ENCODE results near the gene NDUFAF8.

DNA sequence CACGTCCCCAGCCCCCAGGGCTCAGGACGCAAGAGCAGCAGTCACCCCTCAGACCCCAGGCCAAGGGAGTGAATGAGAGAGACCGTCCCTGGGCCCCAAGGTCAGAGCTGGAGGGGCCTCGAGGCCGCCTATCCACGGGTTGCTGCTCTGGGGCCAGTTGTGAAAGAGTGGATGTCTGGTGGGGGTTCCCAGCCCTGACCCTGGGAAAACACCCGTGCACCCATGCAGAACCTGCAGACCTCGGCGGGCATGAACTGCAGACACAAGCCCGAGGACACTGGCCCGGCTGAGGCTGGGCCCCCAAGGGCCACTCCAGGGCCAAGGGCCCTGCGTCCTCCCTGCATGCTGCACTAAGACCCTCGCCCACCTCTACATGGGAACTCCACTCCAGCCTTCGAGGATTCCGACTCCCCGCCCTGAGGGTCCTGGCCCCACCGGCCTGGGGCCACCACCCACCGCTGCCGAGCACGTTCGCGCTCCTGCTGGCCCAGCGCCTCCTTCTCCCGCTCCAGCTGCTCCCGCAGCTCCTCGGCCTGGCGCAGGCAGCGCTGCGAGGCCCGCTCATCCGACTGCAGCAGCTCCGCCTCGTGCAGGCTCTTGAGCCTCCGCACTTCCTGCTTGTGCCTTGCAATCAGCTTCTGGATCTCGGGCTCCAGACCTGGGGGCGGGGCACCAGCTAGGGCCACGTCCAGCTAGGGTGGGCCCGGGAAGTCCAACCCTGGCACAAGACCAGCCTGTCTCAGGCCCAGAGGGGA, 45.5 kb upstream of the NDUFAF8 start:
- TF ChIP-seq, protein P1, sequence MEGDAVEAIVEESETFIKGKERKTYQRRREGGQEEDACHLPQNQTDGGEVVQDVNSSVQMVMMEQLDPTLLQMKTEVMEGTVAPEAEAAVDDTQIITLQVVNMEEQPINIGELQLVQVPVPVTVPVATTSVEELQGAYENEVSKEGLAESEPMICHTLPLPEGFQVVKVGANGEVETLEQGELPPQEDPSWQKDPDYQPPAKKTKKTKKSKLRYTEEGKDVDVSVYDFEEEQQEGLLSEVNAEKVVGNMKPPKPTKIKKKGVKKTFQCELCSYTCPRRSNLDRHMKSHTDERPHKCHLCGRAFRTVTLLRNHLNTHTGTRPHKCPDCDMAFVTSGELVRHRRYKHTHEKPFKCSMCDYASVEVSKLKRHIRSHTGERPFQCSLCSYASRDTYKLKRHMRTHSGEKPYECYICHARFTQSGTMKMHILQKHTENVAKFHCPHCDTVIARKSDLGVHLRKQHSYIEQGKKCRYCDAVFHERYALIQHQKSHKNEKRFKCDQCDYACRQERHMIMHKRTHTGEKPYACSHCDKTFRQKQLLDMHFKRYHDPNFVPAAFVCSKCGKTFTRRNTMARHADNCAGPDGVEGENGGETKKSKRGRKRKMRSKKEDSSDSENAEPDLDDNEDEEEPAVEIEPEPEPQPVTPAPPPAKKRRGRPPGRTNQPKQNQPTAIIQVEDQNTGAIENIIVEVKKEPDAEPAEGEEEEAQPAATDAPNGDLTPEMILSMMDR (IDR thresholded peaks at IDR 0.05; ENCODE audit: insufficient read depth, low read length, poor library complexity, severe bottlenecking) = no peak
- TF ChIP-seq EZH2phosphoT487 (conservative IDR thresholded peaks at IDR 0.05; ENCODE audit: low read length) = no peak
